Calu3 (cell line): ENCODE data around the gene TSLP. TPM values are rescaled to one million over a fixed set of nuclear protein-coding genes. Genes with fewer than 3 reads are reported as not detected.

Source experiments
- BruUV-seq: library from RNA; stranded (reverse); fragments of 400-500 nt; replicated peaks from 2 replicates; lab custom pipeline; 2021; lab: Mats Ljungman, UMichigan
- CTCF ChIA-PET: fragments of 300-600 bp; sonication (Branson Sonifier 250); formaldehyde crosslinking; loops from one replicate; lab custom pipeline; 2022; ENCODE audit warnings: antibody characterized with exemption; lab: Charles Lee
- DNase-seq: peaks from one replicate; pipeline ENCODE4 v3.0.0; 2022
- H3K27ac Mint-ChIP-seq: one replicate; pipeline ENCODE4 v1.8.0; 2022; ENCODE audit warnings: mixed read lengths; ENCODE audit not compliant: unreplicated experiment
- H3K27me3 Mint-ChIP-seq: one replicate; pipeline ENCODE4 v1.8.0; 2022; ENCODE audit warnings: mixed read lengths; ENCODE audit not compliant: unreplicated experiment
- H3K36me3 Mint-ChIP-seq: one replicate; pipeline ENCODE4 v1.8.0; 2022; ENCODE audit warnings: mild to moderate bottlenecking, moderate library complexity, mixed read lengths; ENCODE audit not compliant: insufficient read depth, unreplicated experiment
- H3K4me1 Mint-ChIP-seq: one replicate; pipeline ENCODE4 v1.8.0; 2022; ENCODE audit warnings: mild to moderate bottlenecking, low read depth, mixed read lengths; ENCODE audit not compliant: unreplicated experiment
- H3K4me3 Mint-ChIP-seq: one replicate; pipeline ENCODE4 v1.8.0; 2022; ENCODE audit warnings: mild to moderate bottlenecking, low read depth, moderate library complexity, mixed read lengths; ENCODE audit not compliant: unreplicated experiment
- H3K9me3 Mint-ChIP-seq: one replicate; pipeline ENCODE4 v1.8.0; 2022; ENCODE audit warnings: low read depth, mixed read lengths; ENCODE audit not compliant: unreplicated experiment
- CTCF ChIP-seq: fragments of 200-600 bp; IDR thresholded peaks from one replicate; pipeline ENCODE4 v1.8.0; 2022; ENCODE audit warnings: antibody characterized with exemption; ENCODE audit not compliant: unreplicated experiment
- intact Hi-C: fragments of 100-400 bp; cut with micrococcal nuclease; formaldehyde crosslinking; loops from one replicate; pipeline ENCODE4 v1.10.0; 2022; ENCODE audit not compliant: unreplicated experiment
- total RNA-seq: library from RNA; stranded (reverse); gene quantifications from 2 replicates; pipeline ENCODE4 v1.2.3, GENCODE V29; 2022

TSLP gene
- total RNA-seq, 1 experiment from 2014 or later: not detected

- DNase-seq: no peak
- peaks cover 2% of the 10 kb centered on the region for H3K9me3 Mint-ChIP-seq
- H3K27ac Mint-ChIP-seq: no peak overlapping the region
- no peak overlapping the region for H3K4me3 Mint-ChIP-seq
- CTCF ChIA-PET: no interaction called here
- intact Hi-C loops: no loop called here
- H3K27me3 Mint-ChIP-seq: peaks cover 41% of the 10 kb centered on the region
- no peaks in the 10 kb centered on the region for H3K36me3 Mint-ChIP-seq
- BruUV-seq: no TSS peak
- H3K4me1 Mint-ChIP-seq: no peaks in the 10 kb centered on the region
- TF ChIP-seq CTCF: no peak
Measured at GRCh38 chr5:111058064-111058463, 13.4 kb upstream of the TSLP start.

GRCh38 chr5:111060169-111060568, 11.3 kb upstream of the TSLP start:
- H3K27me3 Mint-ChIP-seq: peaks cover 29% of the 10 kb centered on the region
- no TSS peak for BruUV-seq
- no peak for TF ChIP-seq CTCF
- H3K9me3 Mint-ChIP-seq: no peaks in the 10 kb centered on the region
- no peak overlapping the region for H3K4me3 Mint-ChIP-seq
- intact Hi-C loops: no loop called here
- no peaks in the 10 kb centered on the region for H3K36me3 Mint-ChIP-seq
- H3K4me1 Mint-ChIP-seq: no peaks in the 10 kb centered on the region
- CTCF ChIA-PET: no interaction called here
- no peak overlapping the region for H3K27ac Mint-ChIP-seq
- DNase-seq: no peak

GRCh38 chr5:111061618-111062017, 9.9 kb upstream of the TSLP start:
- no peaks in the 10 kb centered on the region for H3K9me3 Mint-ChIP-seq

GRCh38 chr5:111063709-111064322, 7.7 kb upstream of the TSLP start:
- intact Hi-C loops: loop anchor here (1.0 to 2.0 kb wide), 3 partner anchors 199 to 307 kb away; no protein-coding TSS in a partner anchor
- DNase-seq: peak; percentile 34
- no TSS peak for BruUV-seq
- H3K27me3 Mint-ChIP-seq: peaks cover 36% of the 10 kb centered on the region
- no peak overlapping the region for H3K27ac Mint-ChIP-seq
- no peaks in the 10 kb centered on the region for H3K9me3 Mint-ChIP-seq
- no peak overlapping the region for H3K4me3 Mint-ChIP-seq
- H3K36me3 Mint-ChIP-seq: no peaks in the 10 kb centered on the region
- TF ChIP-seq CTCF: peak; percentile 51
- no peaks in the 10 kb centered on the region for H3K4me1 Mint-ChIP-seq
- CTCF ChIA-PET: no interaction called here

More at GRCh38 chr5:111061618-111062017, 9.9 kb upstream of the TSLP start:
- no peak for TF ChIP-seq CTCF
- no peak for DNase-seq
- intact Hi-C loops: loop anchor here (2.0 kb wide), 1 partner anchor 197 kb away; no protein-coding TSS in a partner anchor
- H3K27me3 Mint-ChIP-seq: peaks cover 28% of the 10 kb centered on the region
- no peak overlapping the region for H3K4me3 Mint-ChIP-seq
- CTCF ChIA-PET: no interaction called here
- H3K27ac Mint-ChIP-seq: no peak overlapping the region
- H3K36me3 Mint-ChIP-seq: no peaks in the 10 kb centered on the region
- no TSS peak for BruUV-seq
- no peaks in the 10 kb centered on the region for H3K4me1 Mint-ChIP-seq
